HepG2 (cell line): ENCODE results near the gene TPST2. TPM values are rescaled to one million over a fixed set of nuclear protein-coding genes. Genes with fewer than 3 reads are reported as not detected.
A peak's percentile ranks its signal among the peaks of the same experiment; 100 is the strongest.

Experiments
- HMGXB3 ChIP-seq: sonication (generic); formaldehyde crosslinking; IDR thresholded peaks from 2 replicates; pipeline ENCODE4 v1.4.0; 2020; ENCODE audit warnings: missing genetic modification reagents, borderline replicate concordance
- JUN ChIP-seq: sonication (generic); formaldehyde crosslinking; IDR thresholded peaks from 2 replicates; pipeline ENCODE4 v1.4.0; 2020; ENCODE audit warnings: mild to moderate bottlenecking, missing genetic modification reagents
- KAT2B ChIP-seq: fragments of 150-350 bp; IDR thresholded peaks from 2 replicates; pipeline ENCODE4 v1.6.1; 2014; ENCODE audit warnings: low read depth, low read length, borderline replicate concordance
- MED13 ChIP-seq: sonication (generic); formaldehyde crosslinking; IDR thresholded peaks from 2 replicates; pipeline ENCODE4 v1.5.0; 2020; ENCODE audit warnings: missing genetic modification reagents
- MEIS1 ChIP-seq: sonication (generic); formaldehyde crosslinking; IDR thresholded peaks from 2 replicates; pipeline ENCODE4 v1.9.0; 2021; ENCODE audit warnings: mild to moderate bottlenecking, missing genetic modification reagents, moderate library complexity, borderline replicate concordance
- MLXIP ChIP-seq: sonication (generic); formaldehyde crosslinking; IDR thresholded peaks from 2 replicates; pipeline ENCODE4 v1.9.0; 2021; ENCODE audit warnings: missing genetic modification reagents, borderline replicate concordance
- RFX5 ChIP-seq: IDR thresholded peaks from 2 replicates; pipeline ENCODE4 v1.6.1; 2011; ENCODE audit warnings: low read depth, low read length, improper control_type of control experiment
- SAFB2 ChIP-seq: sonication (generic); formaldehyde crosslinking; IDR thresholded peaks from 2 replicates; pipeline ENCODE4 v1.5.1; 2020; ENCODE audit warnings: missing genetic modification reagents, low read depth, mild to moderate bottlenecking, borderline replicate concordance
- SMAD1 ChIP-seq: sonication (generic); formaldehyde crosslinking; IDR thresholded peaks from 2 replicates; pipeline ENCODE4 v1.4.0; 2020; ENCODE audit warnings: missing genetic modification reagents, low read depth, mild to moderate bottlenecking, borderline replicate concordance
- STAT5B ChIP-seq: sonication (generic); formaldehyde crosslinking; IDR thresholded peaks from 2 replicates; pipeline ENCODE4 v1.4.0; 2020; ENCODE audit warnings: missing genetic modification reagents
- TBP ChIP-seq: sonication (generic); formaldehyde crosslinking; IDR thresholded peaks from 2 replicates; pipeline ENCODE4 v1.5.0; 2020; ENCODE audit warnings: missing genetic modification reagents
- THYN1 ChIP-seq: sonication (generic); formaldehyde crosslinking; IDR thresholded peaks from 2 replicates; pipeline ENCODE4 v1.8.1; 2023; ENCODE audit warnings: low read depth, mild to moderate bottlenecking, moderate library complexity, missing genetic modification reagents, borderline replicate concordance
- ZNF317 ChIP-seq: sonication (generic); formaldehyde crosslinking; IDR thresholded peaks from 2 replicates; pipeline ENCODE4 v1.5.0; 2020; ENCODE audit warnings: mild to moderate bottlenecking, missing genetic modification reagents
- ZNF562 ChIP-seq: sonication (generic); formaldehyde crosslinking; IDR thresholded peaks from 2 replicates; pipeline ENCODE4 v1.8.0; 2022; ENCODE audit warnings: missing genetic modification reagents, borderline replicate concordance
- ZNF768 ChIP-seq: sonication (generic); formaldehyde crosslinking; IDR thresholded peaks from 2 replicates; pipeline ENCODE4 v1.4.0; 2020; ENCODE audit warnings: missing genetic modification reagents
- ZXDC ChIP-seq: sonication (generic); formaldehyde crosslinking; IDR thresholded peaks from 2 replicates; pipeline ENCODE4 v1.5.0; 2020; ENCODE audit warnings: mild to moderate bottlenecking, missing genetic modification reagents
- polyA plus RNA-seq, 8 experiments: library from polyadenylated mRNA; depleted of rRNA in 3 of 8; stranded (reverse) in 7 of 8; unstranded in 1 of 8; fragments of >200 nt; fragmentation: Illumina TruSeq in 4 of 8; extraction: Trizol in 4 of 8; gene quantifications; 2 replicates each; pipeline versions ENCODE4 v1.2.1 to v1.2.3, GENCODE V29; 2011 to 2016; ENCODE audit warnings: low read depth in 4 of 8, missing spikeins in 1 of 8, mixed read lengths in 1 of 8; ENCODE audit not compliant: insufficient read depth in 1 of 8
- total RNA-seq, 5 experiments: library from RNA; depleted of rRNA; stranded (reverse); fragments of >200 nt; fragmentation: Illumina TruSeq; extraction: Trizol; gene quantifications; 2 replicates each; pipeline ENCODE4 v1.2.3, GENCODE V29; 2016; ENCODE audit warnings: low read depth in 1 of 5

Gene TPST2
- total and polyA plus RNA-seq, 2 of the 13 experiments (the other 11 are each of a cell fraction or from before 2014, with no cell fraction given): 15.2 to 23.8 TPM

GRCh38 chr22:26483439-26484359 is 106.2 kb downstream of the TPST2 start, which contains the start of the genes HPS4 and SRRD (continued):
- peak; percentile 39; the same call in 1 of the 2 replicates for TF ChIP-seq RFX5
- peak; percentile 91; the same call in 1 of the 2 replicates for TF ChIP-seq SAFB2
- peak; percentile 70; the same call in 1 of the 2 replicates for TF ChIP-seq HMGXB3
- TF ChIP-seq JUN (CRISPR knock-in tag): no peak; the same call in 1 of the 2 replicates
- TF ChIP-seq ZNF562 (CRISPR knock-in tag): no peak
- no peak for TF ChIP-seq KAT2B
- TF ChIP-seq MEIS1 (CRISPR knock-in tag): no peak
- peak; percentile 47; the same call in 1 of the 2 replicates for TF ChIP-seq MED13 (CRISPR knock-in tag)
- TF ChIP-seq ZNF317 (CRISPR knock-in tag): peak; percentile 24; the same call in 1 of the 2 replicates
- TF ChIP-seq SMAD1: 0 out of 2 replicates have a peak, but pooled peaks have one; percentile 63
- no peak for TF ChIP-seq STAT5B (CRISPR knock-in tag)
- peak; percentile 31; the same call in 1 of the 2 replicates for TF ChIP-seq MLXIP (CRISPR knock-in tag)
- TF ChIP-seq ZXDC: no peak; the same call in 1 of the 2 replicates
- TF ChIP-seq ZNF768: peak; percentile 80
- peak; percentile 78; the same call in 1 of the 2 replicates for TF ChIP-seq TBP (CRISPR knock-in tag)
- no peak for TF ChIP-seq THYN1 (CRISPR knock-in tag)
